Measurements from ENCODE around the gene CDK2AP2.
A peak's percentile ranks its signal among the peaks of the same experiment; 100 is the strongest.

GRCh38 chr11:67504950-67505581, 2.9 kb downstream of the CDK2AP2 start, which contains the start of gene PITPNM1:
- TF ChIP-seq, protein P1, sequence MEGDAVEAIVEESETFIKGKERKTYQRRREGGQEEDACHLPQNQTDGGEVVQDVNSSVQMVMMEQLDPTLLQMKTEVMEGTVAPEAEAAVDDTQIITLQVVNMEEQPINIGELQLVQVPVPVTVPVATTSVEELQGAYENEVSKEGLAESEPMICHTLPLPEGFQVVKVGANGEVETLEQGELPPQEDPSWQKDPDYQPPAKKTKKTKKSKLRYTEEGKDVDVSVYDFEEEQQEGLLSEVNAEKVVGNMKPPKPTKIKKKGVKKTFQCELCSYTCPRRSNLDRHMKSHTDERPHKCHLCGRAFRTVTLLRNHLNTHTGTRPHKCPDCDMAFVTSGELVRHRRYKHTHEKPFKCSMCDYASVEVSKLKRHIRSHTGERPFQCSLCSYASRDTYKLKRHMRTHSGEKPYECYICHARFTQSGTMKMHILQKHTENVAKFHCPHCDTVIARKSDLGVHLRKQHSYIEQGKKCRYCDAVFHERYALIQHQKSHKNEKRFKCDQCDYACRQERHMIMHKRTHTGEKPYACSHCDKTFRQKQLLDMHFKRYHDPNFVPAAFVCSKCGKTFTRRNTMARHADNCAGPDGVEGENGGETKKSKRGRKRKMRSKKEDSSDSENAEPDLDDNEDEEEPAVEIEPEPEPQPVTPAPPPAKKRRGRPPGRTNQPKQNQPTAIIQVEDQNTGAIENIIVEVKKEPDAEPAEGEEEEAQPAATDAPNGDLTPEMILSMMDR (IDR thresholded peaks at IDR 0.05), result no peak
- TF ChIP-seq EP300 (IDR thresholded peaks at IDR 0.05) (no peak), POLR2A (IDR thresholded peaks at IDR 0.05) (peak; percentile 41 to 70)
